NCI-H748 (cell line): Measurements from ENCODE around the gene SLC22A13.
"Not testable (repeated sequence)": the region's sequence is repeated elsewhere in the genome, so short reads cannot be mapped to it uniquely, and the experiment has no call there.

Source experiments
- DNase-seq: peaks from one replicate; lab custom pipeline; 2025; ENCODE audit not compliant: unreplicated experiment; lab: John Stamatoyannopoulos, UW

SLC22A13 gene

DNA sequence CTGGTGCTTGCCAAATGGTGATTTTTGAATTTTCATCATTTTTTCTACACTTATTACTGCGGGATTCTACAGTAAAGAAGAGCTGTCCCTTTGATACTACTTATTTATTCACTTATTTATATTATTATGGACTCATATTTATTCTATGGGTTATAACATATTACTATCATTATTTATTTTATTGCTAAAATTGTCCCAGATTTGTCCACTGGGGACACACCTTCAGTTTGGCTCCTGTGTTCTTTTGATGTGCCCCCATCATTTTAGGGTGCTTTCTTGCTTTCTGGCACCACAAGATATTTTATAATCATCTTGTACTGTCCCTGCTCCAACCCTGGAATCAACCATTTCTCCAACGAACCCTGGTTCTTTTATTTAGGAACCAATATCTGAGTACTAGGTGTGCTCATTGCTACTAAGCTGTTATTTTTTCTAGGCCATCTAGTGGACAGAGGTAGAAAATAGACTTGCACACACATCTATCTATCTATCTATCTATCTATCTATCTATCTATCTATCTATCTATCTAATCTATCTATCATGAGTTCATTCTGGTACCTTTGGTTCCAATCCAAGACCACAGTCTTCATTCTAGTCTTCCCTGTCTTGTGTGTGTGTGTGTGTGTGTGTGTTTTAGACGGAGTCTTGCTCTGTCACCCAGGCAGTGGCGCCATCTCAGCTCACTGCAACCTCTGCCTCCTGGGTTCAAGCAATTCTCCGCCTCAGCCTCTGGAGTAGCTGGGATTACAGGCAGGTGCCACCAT, 32.5 kb downstream of the SLC22A13 start:
- no peak for DNase-seq

DNA sequence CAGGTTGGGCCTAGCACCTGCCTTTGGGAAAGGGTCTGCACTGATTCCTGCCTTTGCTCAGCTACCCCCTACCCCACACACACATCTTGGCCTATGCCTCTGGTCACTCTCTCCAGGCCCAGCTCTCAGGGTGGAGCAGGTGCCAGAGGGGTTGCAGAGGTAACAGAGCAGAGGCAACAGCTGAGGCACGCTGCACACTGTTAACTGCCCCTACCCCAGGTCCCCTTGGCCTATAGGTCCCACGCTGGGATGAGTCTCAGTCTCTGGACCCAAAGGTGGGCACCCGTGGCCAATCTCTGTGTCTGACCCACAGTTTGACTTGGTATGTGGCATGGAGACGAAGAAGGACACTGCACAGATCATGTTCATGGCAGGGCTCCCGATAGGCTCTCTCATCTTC, 41.3 kb downstream of the SLC22A13 start:
- no peak for DNase-seq

DNA sequence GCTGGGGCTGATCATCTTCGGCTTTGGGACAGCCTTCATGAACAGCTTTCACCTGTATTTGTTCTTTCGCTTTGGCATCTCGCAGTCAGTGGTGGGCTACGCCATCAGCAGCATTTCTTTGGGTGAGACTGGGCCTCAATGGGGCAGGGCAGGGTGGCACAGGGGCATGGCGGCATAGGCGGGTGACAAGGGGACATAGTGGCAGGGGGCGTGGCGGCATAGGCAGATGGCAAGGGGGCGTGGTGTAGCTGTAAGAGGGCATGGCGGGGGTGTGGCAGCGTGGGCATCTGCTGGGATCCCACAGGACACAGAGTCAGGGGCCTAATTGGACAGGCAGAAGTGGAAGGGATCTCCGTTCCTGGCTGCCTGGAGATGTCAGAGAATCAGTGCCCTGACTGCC, 42.0 kb downstream of the SLC22A13 start:
- DNase-seq, result no peak

DNA sequence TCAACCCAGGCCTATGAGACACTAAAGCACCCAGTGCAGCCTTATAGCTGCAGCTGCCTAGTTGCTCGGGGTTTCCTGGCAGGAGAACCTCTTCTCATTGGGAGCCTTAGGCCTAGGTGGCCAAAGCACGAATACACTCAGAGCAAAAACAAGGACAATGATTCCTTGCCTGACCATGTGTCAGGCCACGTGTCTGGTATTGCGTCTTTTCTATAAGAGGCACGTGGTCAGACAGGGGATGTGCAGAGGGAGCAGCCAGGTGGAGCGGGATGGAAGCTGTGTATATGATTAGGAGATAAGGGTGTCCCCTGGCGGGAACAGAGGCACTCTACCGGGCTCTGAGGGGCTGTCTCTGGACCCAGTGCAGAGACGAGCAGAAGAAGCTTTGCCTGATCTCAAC, 42.8 kb downstream of the SLC22A13 start:
- no peak for DNase-seq

DNA sequence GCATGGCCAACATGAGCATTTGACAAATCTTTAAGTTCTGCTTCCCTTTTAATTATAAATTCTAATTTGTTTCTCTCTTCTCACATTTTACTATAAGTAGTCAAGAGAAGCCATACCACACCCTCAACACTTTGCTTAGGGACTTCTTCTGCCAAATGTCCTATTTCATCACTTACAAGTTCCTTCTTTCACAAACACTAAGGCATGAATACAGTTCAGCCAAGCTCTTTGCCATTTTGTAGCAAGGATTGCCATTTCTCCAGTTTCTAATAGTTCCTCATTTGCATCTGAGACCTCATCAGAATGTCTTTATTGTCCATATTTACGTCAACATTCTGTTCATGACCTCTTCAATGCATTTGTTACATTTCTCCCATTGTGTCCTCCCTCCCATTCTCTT, 45.9 kb downstream of the SLC22A13 start:
- no peak for DNase-seq

DNA sequence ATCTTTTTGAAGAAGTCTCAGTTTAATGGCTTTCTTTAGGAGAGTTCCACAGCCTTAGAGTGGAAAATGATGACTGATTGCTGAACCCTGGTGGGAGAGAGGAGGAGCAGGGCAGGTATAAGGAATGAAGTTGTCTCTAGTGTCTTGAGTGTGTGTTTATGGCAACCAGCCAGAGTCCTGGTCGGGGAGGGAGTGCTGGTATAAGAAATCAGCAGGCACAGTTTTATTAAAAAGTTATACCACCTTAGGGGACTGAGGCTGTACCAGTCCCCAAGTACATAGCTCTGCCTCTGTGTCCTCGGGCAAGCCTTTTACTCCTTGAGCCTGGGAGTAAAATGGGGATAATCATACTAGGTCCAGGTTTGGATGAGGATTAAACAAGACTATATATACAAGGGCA, 46.3 kb downstream of the SLC22A13 start:
- no peak for DNase-seq

DNA sequence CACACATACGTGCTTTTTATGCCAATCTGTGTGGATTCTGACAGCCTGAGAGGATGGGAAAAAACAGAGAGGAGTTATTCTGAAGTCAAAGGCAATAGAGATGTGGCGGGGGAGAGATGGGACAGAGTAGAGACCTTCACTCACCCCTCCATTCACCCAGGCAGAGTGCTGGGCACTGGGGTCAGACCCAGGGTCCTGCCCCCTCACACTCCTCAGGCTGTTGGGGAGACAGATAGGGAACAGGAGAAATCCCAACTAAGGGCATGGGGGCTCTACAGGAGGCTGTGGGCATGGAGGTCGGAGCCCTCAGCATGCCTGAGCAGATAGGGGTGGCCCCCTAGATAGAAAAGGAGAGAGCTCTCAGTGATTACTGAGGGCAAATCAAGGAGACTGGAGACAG, 46.7 kb downstream of the SLC22A13 start:
- no peak for DNase-seq

DNA sequence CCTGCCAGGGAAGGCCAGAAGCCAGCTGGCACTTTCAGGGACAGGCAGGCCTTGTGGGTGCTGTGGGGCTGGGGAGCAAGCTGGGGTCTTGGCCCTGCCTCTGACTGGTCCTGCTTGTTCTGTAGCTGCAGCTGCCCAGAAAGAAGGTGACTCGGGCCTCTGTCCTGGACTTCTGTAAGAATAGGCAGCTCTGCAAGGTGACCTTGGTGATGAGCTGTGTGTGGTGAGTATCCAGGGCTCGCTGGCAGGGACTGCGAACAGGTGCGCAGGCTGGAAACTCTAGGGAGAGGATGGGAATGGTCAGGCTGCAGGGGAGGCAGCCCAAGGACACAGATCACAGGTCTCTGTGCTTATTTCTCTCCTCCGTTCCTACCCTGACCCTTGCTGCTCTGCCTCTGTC, 47.7 kb downstream of the SLC22A13 start:
- no peak for DNase-seq

DNA sequence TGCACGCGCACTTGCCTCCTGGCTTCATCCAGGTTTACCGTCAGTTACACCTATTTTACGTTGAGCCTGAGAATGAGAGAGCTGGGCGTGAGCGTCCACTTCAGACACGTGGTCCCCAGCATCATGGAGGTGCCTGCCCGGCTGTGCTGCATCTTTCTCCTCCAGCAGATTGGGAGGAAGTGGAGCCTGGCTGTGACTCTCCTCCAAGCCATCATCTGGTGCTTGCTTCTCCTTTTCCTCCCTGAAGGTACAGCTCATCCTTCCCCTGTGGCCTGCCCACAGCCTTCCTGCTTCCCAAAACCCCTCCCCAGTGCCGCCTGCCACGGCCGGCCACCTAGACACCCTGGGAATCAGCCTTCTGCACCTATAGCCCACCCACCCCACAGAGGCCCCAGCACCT, 48.1 kb downstream of the SLC22A13 start:
- DNase-seq, result no peak

DNA sequence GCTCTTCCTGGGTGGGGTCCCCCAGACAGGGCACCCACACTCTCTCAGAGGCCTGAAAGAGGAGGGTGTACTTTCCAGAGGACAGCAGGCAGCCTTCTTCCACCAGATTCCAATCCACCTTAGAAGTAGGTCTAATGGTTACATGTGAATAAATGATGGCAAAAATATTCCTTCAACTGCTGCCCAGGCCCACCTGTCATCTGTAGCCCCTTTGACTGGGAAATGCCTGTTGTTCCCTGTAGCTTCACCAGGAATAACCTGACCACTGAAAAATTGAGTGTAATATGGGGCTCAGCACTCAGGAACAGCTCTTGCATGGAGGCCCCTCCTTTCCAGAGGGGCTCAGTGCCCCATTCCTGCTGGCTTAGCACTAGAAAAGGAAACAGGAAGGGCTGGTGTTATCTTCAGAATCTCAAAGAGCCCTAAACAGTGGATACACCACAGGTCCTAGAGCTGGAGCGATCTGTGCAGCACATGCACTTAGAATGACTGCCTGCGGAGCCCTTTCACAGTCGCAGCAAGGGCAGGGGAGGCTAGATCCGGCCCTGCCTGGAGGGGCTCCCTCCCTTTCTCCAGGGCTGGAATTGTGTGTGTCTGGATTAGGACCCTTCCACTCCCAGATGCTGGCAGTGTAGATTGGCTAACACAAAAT, 48.6 kb downstream of the SLC22A13 start:
- DNase-seq, result no peak

DNA sequence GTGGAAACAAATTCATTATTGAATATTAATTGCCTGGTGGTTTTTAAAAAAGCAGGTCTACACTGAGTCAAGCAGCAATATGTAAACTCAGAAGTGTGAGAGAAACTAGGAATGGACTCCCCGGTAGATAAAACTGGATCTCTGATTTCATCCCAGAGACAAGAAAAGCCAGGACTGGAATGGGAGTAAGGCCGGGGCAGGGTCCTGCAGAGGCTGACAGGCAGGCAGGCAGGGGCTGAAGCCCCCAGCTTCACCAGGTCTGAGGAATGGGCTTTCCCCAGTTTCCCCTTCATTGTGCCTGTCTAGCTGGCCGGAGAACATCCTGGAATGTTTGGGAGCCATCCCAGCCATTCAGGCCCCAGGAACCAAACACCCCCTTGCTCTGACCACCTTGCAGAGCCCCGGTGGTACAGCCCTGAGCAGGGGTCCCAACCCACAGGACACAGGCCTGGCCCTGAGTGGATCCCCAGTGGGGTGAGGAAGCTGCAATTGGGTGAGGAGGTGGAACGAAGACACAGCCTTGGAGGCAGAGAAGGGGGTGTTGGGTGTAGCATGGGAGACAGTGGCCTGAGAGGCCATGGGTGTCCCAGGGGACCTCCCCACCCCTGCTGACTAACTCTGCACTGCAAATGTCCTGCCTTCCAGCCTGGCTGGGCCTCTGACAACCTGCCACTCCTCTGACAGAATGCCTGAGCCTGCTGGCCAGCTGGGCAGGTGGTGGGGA, 49.3 kb downstream of the SLC22A13 start:
- DNase-seq, result no peak

DNA sequence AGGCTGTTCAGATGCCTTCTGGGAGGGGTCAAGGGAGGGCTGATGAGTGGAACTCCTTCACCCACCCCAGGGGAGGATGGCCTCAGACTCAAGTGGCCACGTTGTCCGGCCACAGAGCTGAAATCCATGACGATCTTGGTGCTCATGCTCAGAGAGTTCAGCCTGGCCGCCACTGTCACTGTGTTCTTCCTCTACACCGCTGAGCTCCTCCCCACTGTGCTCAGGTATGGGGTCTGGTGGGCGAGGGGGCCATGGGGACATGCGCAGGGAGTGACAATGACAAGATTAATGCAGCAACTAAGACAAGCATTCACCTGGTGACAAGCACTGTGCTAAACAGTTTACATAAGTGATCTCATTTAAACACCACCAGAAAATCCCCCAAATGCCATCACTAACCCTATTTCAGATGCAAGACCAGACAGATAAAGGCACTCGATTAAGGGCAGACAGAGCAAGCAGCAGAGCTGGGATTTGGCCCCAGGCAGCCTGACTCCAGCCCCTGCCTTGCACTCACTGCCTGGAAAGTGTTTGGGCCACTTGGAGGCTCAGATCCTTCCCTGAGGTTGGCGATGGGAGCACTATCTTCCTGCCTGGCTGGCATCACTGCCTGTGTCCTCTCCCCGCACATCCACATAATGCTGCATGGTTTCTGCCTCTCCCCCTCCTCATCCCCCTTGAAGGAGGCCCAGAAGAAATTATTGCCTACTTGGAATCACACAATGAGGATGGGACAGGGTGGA, 50.0 kb downstream of the SLC22A13 start:
- DNase-seq, result no peak

DNA sequence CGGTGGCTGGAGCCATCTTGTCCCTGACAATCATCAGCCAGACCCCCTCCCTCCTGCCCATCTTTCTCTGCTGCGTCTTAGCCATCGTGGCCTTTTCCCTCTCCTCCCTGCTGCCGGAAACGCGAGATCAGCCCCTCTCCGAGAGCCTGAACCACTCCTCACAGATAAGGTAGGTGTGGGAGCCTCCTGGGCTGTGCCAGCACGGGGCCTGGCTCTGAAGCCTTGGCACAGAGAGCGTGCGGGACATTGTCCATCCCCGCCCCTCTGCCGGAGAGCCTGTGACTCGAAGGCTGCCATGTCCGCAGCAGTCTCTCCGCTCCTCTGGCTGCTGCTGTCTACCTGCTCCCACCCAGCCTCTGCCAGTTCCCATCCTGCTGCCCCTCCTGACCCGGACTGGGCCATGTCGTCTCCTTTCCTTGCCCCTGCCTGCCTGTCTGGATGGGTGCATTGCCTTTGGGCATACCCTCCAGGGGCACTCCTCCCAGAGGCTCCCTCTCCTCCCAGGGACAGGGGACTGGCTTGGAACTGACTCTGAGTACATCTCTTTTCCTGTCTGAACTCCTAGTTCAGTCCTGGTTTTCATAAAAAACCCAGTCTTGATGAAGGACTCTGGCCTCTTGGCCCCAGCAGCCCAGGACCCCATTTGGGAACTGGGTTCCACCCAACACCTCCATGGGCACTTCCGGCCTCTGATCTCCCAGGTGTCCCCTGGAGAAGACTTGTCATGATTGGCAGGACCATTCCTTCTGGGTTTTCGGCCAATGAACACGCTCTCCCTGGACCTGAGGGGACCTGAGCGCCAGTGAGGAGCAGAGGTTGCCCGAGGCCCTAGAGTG, 51.0 kb downstream of the SLC22A13 start:
- no peak for DNase-seq

DNA sequence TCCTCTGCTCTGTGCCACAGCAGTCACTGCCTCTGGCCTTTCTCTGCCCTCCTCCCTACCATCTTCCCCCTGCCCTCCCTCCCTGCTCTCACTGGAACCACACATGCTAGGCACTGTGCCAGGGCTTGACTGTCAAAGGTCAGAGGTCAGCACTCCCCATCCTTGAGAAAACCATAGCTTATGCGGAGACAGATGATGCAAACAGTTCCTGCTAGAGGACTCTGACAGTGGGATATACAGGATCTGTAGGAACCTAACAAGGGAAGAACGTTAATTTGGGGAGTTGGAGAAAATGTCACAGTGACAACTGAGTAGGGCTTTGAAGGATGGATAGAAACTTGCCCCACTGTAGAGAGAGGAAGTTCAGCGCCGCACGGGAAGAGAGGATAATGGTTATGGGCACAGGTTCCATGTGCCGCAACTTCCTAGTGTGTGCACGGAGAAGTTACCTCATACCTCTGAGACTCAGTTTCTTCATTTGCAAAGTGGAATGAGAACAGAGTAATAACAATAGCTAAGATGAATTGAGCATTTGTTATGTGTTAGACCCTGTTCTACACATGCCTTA, 51.7 kb downstream of the SLC22A13 start:
- no peak for DNase-seq

DNA sequence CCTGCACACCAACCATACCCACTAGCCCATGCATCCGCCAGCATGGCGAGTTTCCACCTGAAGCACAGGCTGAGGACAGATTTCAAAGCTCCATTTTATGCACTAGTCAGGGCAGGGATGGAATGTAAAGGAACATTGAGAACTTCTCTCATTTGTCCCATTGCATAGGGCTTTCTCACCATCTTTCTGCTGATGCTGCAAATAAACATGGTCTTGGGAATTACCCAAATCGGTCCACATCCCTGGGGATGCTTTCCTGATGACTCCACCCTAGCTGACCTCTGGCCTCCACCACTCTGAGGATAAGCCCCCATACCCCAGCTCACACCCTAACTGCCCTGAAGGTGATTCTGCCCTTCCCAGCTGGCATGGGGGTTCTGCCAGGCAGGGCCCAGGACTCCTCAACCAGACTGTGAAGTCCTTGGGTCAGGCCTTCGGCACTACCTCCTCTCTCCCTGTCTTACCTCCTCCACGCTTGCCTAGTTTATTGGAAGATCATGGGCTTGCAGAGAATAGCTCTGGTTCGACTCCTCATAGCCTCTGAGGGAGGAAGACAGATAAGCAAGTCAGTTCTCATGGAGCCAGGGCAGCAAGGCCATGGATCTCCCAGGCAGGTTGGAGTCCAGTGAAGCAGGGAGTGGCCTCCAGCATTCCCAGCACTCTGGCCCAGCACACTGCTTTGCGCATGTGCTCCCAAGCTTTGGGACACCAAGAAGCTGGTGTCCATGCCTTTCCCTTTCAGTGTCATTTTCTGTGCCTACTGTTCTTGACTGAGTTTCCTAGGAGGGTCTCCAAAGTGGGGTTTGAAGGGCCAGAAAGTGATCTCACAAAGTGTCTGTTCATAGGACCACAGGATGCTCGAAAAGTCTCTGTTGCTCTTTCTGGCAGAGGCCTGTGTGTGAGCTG, 53.4 kb downstream of the SLC22A13 start:
- no peak for DNase-seq

DNA sequence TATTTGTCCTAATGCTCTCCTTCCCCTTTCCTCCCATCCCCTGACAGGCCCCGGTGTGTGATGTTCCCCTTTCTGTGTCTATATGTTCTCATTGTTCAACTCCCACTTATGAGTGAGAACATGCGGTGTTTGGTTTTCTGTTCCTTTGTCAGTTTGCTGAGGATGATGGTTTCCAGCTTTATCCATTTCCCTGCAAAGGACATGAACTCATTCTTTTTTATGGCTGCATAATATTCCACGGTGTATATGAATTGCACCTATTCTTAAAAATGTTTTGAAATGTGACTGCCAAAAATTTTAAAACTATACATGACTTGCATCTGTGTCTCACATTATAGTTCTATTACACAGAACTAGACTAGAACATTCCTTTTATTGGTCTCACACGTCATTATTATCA, 55.0 kb downstream of the SLC22A13 start:
- DNase-seq, result not testable (repeated sequence)

DNA sequence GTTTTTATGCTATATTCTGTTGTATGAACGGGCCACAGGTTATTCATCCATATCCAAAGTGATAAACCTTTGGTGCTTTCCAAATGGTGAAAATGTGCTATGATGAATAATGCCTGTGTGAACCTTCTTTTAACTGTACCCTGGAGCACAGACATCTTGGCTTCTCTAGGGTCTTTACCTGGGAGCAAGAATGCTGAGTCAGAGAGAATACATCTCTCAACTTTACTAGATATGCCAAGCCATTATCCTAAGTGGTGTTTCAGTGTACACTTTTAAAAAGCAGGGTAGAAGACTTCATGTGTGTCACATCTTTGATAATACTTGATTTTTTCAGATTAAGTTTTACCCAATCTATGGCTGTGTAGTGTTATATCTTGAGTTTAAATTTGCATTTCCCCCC, 57.4 kb downstream of the SLC22A13 start:
- DNase-seq, result no peak

DNA sequence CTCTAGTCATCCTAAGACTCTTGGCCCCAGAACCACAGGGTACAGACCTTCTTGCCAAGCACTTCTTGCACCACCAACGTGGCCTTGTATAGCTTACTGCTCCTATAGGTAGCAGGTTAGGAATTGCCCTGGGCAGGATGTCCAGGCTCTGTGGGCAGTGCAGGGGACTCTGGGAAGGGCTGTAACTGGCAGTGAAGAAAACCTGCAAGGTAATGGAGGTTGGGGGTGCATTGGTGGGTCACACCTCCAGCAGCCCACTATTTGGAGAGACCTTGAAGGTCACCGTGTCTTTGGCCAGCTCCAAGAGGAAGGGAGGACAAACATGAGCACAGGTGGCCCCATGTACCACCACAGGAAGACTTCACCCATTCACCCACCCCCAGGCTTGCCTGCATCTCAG, 59.6 kb downstream of the SLC22A13 start:
- no peak for DNase-seq

DNA sequence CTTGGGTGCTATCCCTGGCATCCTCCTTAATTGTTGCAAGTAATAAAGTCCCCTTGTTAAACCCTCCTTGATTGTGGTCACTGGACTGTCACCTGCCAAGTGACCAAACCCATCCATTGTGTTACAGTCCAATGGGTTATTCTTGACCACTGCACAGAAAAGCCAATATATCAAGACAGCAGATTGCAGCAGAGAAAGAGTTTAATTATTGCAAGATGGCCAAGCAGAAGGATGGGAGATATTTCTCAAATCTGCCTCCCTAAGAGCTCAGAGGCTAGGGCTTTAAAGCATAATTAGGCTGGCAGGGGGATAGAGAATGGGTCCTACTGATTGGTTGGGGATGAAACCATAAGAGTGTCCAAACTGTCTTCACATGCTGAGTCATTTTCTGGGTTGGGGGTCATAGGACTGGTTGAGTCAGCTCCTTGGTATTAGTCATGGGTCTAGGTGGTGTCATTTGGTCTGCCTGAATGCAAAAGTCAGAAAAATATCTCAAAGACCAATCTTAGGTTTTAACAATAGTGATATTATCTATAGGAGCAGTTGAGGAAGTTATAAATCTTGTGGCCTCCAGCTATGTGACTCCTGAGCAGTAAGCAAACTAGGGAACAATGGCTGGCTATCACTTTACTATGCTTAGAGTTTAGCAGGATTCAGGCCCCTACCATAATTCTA, 61.9 kb downstream of the SLC22A13 start:
- no peak for DNase-seq
